HL-60 (cell line): ENCODE results near the gene P2RX3.

ENCODE experiments used
- CTCF ChIP-seq: IDR thresholded peaks from one replicate; pipeline ENCODE4 v1.5.1; 2011; ENCODE audit warnings: low read length, control low read depth, inconsistent platforms; ENCODE audit not compliant: insufficient read depth
- GABPA ChIP-seq: IDR thresholded peaks from 2 replicates; pipeline ENCODE4 v1.6.1; 2012; ENCODE audit warnings: low read depth
- POLR2AphosphoS5 ChIP-seq: IDR thresholded peaks from 2 replicates; pipeline ENCODE4 v1.6.1; 2012; ENCODE audit warnings: low read depth

GRCh38 chr11:57322256-57323166 is 15.6 kb upstream of the P2RX3 start:
- TF ChIP-seq CTCF, result no peak
- TF ChIP-seq GABPA, result no peak
- TF ChIP-seq POLR2AphosphoS5, result no peak
